Measurements from ENCODE around the gene NUDT16.

Gene NUDT16

DNA sequence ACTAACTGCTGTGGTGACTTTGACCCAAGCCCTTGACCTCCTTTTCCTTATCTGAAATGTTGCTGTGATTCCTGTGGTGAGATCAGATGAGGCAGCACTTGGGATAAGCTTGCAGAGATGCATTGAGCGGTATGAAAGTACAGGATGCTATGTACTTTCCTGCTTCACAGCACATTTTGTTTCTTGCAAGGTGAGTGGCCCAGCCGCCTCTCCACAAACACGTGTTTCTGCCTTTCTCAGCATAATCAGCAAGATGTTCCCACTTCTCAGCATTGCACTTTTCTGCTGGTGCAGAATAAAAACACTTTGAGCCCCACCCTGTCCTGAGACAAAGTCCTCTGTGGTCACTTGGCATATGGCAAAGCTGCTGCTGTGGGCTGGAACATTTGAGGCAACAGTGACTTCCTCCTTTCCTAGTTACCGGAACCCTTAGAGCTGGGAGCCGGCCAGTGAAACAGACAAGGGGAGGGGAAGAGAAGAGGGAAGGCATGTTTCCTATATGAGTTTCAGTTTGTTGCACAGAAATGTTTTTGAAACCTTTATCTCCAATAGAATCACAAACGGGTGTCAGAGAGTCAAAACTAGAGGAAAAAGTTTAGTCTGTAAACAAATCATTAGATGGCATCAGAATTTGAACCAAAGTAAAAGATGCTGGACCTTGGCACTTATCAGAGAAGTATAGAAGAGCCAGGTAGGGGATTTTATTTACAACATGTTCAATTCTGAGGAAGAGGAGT, 5.0 kb downstream of the NUDT16 start:
- DNase-seq (ENCODE audit: low read depth in 3 of 3) = peak in 1 of 3 experiments; percentile 16

DNA sequence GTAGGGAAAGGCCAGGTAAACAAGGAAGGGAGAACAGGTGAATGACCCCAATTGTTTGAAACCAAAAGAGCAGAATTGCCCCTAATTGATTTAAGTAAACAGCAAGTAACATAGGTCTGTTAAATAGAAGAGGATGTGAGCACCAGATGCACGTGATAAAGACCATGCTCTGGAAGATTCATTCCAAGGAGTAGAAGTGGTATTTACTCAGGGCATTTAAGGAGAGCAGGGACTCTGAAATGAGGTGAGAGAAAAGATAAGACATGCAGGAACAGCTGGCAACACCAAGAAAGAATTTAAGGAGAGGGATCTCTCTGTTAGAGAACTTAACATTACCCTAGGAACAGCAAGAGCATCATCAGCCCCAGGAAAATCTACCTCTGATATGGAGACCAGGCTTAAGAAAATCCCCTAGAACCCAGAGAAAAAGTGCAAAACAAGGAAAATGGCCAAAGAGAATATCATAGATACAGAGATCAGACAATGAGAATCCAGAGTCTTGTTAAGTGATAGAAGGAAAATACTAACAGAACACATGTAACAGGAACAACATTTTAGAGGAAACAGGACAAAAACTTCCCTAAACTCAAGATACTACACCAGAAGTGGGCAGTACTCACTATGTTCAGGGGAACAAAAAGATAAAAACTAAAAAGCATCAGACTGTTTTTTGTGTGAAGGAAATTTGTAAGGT, 6.4 kb downstream of the NUDT16 start:
- DNase-seq (ENCODE audit: low read depth in 3 of 3) = no peak

- DNase-seq (ENCODE audit: low read depth in 3 of 3) = no peak
Measured at GRCh38 chr3:131388490-131388799, 6.9 kb downstream of the NUDT16 start.

GRCh38 chr3:131390331-131390730, 8.8 kb downstream of the NUDT16 start:
- DNase-seq (ENCODE audit: low read depth in 3 of 3) = no peak

DNA sequence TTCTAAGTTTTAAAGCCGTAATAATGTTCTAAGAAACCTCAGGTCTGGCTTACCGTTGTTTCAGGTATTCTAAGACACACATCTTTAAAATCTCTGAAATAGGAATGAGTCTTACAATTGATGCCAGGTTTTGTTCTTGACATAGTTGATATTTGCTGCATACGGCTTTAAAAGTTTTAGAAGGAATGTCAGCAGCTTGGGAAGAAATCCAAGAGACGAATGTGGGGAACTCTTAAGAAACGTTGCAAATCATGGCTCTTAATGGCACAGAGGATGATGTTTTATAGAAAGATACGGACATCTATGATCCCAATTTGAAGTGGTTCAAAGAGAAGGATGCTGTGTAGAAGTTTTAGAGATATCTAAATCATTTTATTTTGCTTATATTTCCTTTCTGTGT, 11.5 kb downstream of the NUDT16 start:
- no peak for DNase-seq (ENCODE audit: low read depth in 3 of 3)

GRCh38 chr3:131393868-131394267, 12.3 kb downstream of the NUDT16 start:
- no peak for DNase-seq (ENCODE audit: low read depth in 3 of 3)

- DNase-seq (ENCODE audit: low read depth in 3 of 3) = no peak
Measured at GRCh38 chr3:131394400-131394799, 12.8 kb downstream of the NUDT16 start.

DNA sequence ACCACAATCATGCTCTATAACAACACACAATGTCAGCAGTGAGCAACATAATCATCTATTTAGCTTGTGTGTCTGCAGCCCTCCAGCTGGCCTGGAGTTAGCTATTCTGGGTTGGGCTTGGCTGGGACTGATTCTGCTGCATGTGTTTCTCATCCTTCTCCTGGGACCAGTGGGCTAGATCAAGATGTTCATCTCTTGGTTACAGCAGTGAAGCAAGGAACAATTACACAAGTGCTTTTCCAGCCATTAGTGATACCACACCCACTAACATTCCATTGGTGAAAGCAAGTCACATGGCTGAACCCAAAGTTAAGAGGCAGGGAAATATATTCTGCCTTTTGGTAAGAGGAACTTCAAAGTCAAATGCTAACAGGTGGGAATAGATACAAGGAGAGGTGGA, 14.6 kb downstream of the NUDT16 start:
- DNase-seq (ENCODE audit: low read depth in 3 of 3) = no peak

- no peak for DNase-seq (ENCODE audit: low read depth in 3 of 3)
Measured at GRCh38 chr3:131397889-131398288, 16.3 kb downstream of the NUDT16 start.

- no peak for DNase-seq (ENCODE audit: low read depth in 3 of 3)
Measured at GRCh38 chr3:131401978-131402377, 20.4 kb downstream of the NUDT16 start.

DNA sequence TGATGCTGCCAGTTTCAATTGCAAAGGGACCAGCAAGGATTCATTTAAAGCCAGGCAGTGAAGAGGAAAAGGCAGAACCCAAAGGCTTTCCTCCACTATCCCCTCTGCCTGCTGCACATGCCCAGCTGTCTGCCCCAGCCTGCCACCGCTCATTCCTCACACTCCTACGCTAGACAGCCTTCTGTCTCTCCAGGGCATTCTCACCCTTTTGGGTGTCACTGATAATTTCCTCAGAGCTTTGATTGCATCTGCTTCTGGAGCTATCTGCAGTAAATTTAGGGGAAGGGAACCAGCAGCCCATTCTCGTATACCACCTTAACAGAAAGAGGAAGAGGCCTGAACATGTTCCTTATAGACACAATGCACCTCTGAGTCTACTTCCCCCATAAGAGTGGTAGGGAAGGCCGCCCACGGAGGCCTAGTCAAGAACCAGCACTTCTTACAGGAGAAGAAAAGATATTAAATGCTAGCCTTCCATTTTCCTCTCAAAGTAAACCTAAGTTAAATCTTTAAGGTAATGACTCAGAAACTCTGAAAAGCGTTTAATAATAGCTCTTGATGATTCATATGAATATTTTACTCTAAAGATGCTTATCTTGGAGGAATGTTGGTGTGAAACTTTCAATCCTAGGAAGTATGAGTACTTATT, 20.9 kb downstream of the NUDT16 start:
- DNase-seq (ENCODE audit: low read depth in 3 of 3) = no peak

DNA sequence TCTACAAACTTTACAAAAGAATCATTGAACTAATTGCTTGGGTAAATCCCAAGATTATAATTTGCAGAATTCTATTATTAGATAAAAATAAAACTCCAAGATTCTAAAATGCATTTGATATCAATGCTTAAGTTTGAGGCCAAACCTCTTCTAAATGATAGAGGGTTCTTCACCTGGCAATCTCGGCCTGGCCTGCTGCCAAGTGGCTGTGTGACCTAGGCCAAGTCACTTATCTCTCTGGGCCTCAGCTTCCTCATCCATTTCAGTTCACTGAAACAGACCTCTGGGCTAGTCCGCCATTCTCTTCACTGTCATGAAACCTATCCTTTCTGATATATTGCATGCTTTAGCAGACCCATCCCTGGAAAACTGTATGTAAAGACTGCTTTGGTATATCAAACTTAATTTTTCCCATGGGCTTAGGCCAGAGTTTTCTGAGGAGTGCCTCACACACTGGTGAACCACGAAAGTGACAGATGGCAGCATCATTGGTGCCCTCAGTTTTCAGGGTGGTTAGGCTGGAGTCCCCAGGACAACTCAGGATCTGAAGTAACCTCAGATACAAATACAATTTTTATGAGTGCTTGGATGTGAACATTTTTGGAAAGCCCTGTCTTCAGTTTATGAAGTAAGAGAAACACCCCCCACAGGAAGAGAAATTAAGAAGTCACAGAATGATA, 21.8 kb downstream of the NUDT16 start:
- DNase-seq (ENCODE audit: low read depth in 3 of 3) = no peak

- DNase-seq (ENCODE audit: low read depth in 3 of 3) = no peak
Measured at GRCh38 chr3:131405411-131405810, 23.8 kb downstream of the NUDT16 start.

- DNase-seq (ENCODE audit: low read depth in 3 of 3) = no peak
Measured at GRCh38 chr3:131406274-131406673, 24.7 kb downstream of the NUDT16 start.

- no peak for DNase-seq (ENCODE audit: low read depth in 3 of 3)
Measured at GRCh38 chr3:131417751-131418150, 36.2 kb downstream of the NUDT16 start.

GRCh38 chr3:131421301-131421700, 39.7 kb downstream of the NUDT16 start:
- no peak for DNase-seq (ENCODE audit: low read depth in 3 of 3)

DNA sequence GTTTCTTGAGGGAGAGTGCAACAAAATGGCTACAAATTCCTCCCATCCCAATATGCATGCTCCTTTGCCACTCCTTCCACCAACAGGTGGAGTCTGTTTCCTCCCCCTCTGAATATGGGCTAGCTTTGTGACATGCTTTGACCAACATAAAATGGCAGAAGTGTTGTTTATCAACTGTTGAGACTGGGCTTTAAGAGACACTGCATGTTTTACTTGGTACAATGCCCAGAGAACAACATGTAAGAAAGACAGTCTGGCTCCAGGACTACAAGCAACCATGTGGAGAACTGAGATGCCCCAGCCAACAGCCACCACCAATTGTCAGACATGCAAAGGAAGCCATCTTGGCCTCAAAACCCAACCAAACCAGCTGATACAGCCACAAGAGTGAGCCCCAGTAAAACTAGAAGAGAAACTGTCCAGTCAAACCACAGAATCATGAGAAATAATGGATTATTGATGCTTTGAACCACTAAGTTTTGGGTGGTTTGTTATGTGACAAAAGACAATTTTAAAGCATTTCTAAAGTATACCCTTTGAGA, 40.5 kb downstream of the NUDT16 start:
- DNase-seq (ENCODE audit: low read depth in 3 of 3) = no peak

- DNase-seq (ENCODE audit: low read depth in 3 of 3) = no peak
Measured at GRCh38 chr3:131427226-131427625, 45.7 kb downstream of the NUDT16 start.

DNA sequence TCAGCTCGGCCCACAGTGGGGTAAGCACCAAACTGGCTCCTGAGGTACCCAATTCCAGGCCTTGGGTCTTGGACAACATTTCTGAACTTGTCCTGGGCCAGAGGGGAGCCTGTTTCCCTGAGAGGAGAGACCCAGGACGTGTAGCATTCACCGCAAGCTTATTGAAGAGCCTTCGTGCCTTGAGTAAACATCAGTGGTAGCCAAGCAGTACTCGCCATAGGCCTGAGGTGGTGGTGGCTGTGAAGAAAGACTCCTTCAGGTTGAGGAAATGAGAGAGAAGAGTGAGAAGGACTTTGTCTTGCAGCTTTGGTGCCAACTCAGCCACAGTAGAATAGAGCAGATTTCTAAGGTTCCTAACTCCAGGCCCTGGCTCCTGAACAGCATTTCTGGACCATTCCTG, 50.2 kb downstream of the NUDT16 start:
- no peak for DNase-seq (ENCODE audit: low read depth in 3 of 3)

DNA sequence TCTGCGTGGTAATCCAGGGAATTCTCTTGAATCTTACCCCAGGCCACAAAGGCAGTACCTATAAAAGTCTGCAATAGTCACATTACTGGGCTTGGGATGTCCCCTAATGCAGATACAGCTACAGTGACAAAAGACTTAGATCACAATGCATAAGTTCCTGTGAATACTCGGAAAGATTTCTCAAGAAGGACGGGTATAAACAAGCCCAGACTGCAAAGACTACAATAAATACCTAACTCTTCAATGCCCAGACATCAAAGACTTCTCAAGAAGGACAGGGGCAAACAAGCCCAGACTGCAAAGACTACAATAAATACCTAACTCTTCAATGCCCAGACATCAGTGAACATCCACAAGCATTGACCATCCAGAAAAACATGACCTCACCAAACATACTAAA, 50.9 kb downstream of the NUDT16 start:
- DNase-seq (ENCODE audit: low read depth in 3 of 3) = no peak

- no peak for DNase-seq (ENCODE audit: low read depth in 3 of 3)
Measured at GRCh38 chr3:131435000-131435399, 53.4 kb downstream of the NUDT16 start.
